Keratinocyte (primary cell): ENCODE results near the gene UBQLN1. TPM values are rescaled to one million over a fixed set of nuclear protein-coding genes. Genes with fewer than 3 reads are reported as not detected.

ENCODE experiments used
- DNase-seq: peaks from one replicate; pipeline ENCODE4 v3.0.0-alpha.2; 2011; ENCODE audit warnings: low read depth, missing footprints, low spot score
- FAIRE-seq: peaks from 2 replicates; lab custom pipeline; 2011; peaks lifted over from hg19 to GRCh38; lab: Jason Lieb, UNC
- H2AFZ ChIP-seq: 2 replicates; pipeline ENCODE4 v1.6.0; 2012; ENCODE audit warnings: low read length, control low read depth, inconsistent platforms; ENCODE audit not compliant: control insufficient read depth
- H3K27ac ChIP-seq: 2 replicates; pipeline ENCODE4 v1.5.1; 2011; ENCODE audit warnings: low read length; ENCODE audit not compliant: control insufficient read depth, insufficient read depth
- H3K27me3 ChIP-seq: 3 replicates; pipeline ENCODE4 v1.6.0; 2011; ENCODE audit warnings: low read length; ENCODE audit not compliant: control insufficient read depth, insufficient read depth; ENCODE audit errors: extremely low read depth
- H3K36me3 ChIP-seq, 2 experiments: 2 replicates in 1 of 2; 3 replicates in 1 of 2; pipeline ENCODE4 v1.5.1; 2011; ENCODE audit warnings: low read length in 2 of 2, mild to moderate bottlenecking in 1 of 2; ENCODE audit not compliant: control insufficient read depth in 2 of 2, insufficient read depth in 2 of 2; ENCODE audit errors: extremely low read depth in 1 of 2
- H3K4me1 ChIP-seq: 3 replicates; pipeline ENCODE4 v1.5.1; 2011; ENCODE audit warnings: low read length; ENCODE audit not compliant: control insufficient read depth, insufficient read depth; ENCODE audit errors: extremely low read depth
- H3K4me2 ChIP-seq: 3 replicates; pipeline ENCODE4 v1.6.0; 2011; ENCODE audit warnings: low read depth, low read length; ENCODE audit not compliant: control insufficient read depth, insufficient read depth; ENCODE audit errors: extremely low read depth
- H3K4me3 ChIP-seq, 3 experiments: fragments of 200-600 bp in 1 of 3; sonication (generic) in 1 of 3; 2 replicates in 2 of 3; 3 replicates in 1 of 3; pipeline ENCODE4 v1.5.1; 2011 to 2016; ENCODE audit warnings: low read length in 3 of 3, mild to moderate bottlenecking in 3 of 3, control low read depth in 2 of 3, inconsistent platforms in 1 of 3, low read depth in 1 of 3, mixed read lengths in 1 of 3, mixed run types in 1 of 3, moderate library complexity in 1 of 3; ENCODE audit not compliant: control insufficient read depth in 2 of 3, insufficient read depth in 2 of 3; ENCODE audit errors: extremely low read depth in 1 of 3
- H3K79me2 ChIP-seq: 2 replicates; pipeline ENCODE4 v1.6.0; 2012; ENCODE audit warnings: low read length; ENCODE audit not compliant: control insufficient read depth, insufficient read depth
- H3K9ac ChIP-seq: 3 replicates; pipeline ENCODE4 v1.6.0; 2011; ENCODE audit warnings: low read length; ENCODE audit not compliant: control insufficient read depth, insufficient read depth; ENCODE audit errors: extremely low read depth
- H3K9me1 ChIP-seq: 3 replicates; pipeline ENCODE4 v1.6.0; 2011; ENCODE audit warnings: low read length; ENCODE audit not compliant: control insufficient read depth, insufficient read depth; ENCODE audit errors: extremely low read depth
- H3K9me3 ChIP-seq: 2 replicates; pipeline ENCODE4 v1.5.1; 2012; ENCODE audit warnings: low read depth, low read length; ENCODE audit not compliant: control insufficient read depth
- H4K20me1 ChIP-seq: 3 replicates; pipeline ENCODE4 v1.6.0; 2011; ENCODE audit warnings: low read length; ENCODE audit not compliant: control insufficient read depth, insufficient read depth; ENCODE audit errors: extremely low read depth
- EZH2 ChIP-seq: IDR thresholded peaks from one replicate; pipeline ENCODE4 v1.6.1; 2012; ENCODE audit warnings: inconsistent platforms, mild to moderate bottlenecking, low read length, moderate library complexity
- dilution Hi-C: fragments of 300-500 bp; cut with MboI; formaldehyde crosslinking; loops from one replicate; pipeline ENCODE4 v1.7.0; 2020; ENCODE audit warnings: low sequenced_read_pairs; ENCODE audit not compliant: extremely low pct_ligation_motif_present
- polyA plus RNA-seq, 5 experiments: library from polyadenylated mRNA; depleted of rRNA in 3 of 5; stranded (reverse) in 3 of 5; stranded (forward) in 1 of 5; unstranded in 1 of 5; fragments of >200 nt; gene quantifications; 1 replicate in 1 of 5; 2 replicates in 3 of 5; 3 replicates in 1 of 5; pipeline versions ENCODE4 v1.2.1 to v1.2.3, GENCODE V29; 2011 to 2012; ENCODE audit warnings: missing spikeins in 2 of 5, low read depth in 1 of 5, low replicate concordance in 1 of 5
- TF ChIP-seq, protein P1 (sequence below), 3 experiments: IDR thresholded peaks in 1 of 3; conservative IDR thresholded peaks in 1 of 3; optimal IDR thresholded peaks in 1 of 3; 2 replicates in 2 of 3; 3 replicates in 1 of 3; pipeline versions ENCODE3 to v1.5.1; 2011; ENCODE audit warnings: low read length in 3 of 3, mild to moderate bottlenecking in 3 of 3, moderate library complexity in 2 of 3, control low read depth in 1 of 3, inconsistent platforms in 1 of 3; ENCODE audit not compliant: insufficient read depth in 2 of 3; ENCODE audit errors: extremely low read depth in 1 of 3

The UBQLN1 gene
- polyA plus RNA-seq, 1 donor (not counting 4 experiments of a cell fraction or from before 2014, with no cell fraction given) = 145 TPM

- FAIRE-seq (no peak), DNase-seq (no peak)
- no peaks in the 10 kb centered on the region for H3K4me1 ChIP-seq
- H3K79me2 ChIP-seq = no peaks in the 10 kb centered on the region
- no peaks in the 10 kb centered on the region for H3K9me3 ChIP-seq
- TF ChIP-seq, protein P1, sequence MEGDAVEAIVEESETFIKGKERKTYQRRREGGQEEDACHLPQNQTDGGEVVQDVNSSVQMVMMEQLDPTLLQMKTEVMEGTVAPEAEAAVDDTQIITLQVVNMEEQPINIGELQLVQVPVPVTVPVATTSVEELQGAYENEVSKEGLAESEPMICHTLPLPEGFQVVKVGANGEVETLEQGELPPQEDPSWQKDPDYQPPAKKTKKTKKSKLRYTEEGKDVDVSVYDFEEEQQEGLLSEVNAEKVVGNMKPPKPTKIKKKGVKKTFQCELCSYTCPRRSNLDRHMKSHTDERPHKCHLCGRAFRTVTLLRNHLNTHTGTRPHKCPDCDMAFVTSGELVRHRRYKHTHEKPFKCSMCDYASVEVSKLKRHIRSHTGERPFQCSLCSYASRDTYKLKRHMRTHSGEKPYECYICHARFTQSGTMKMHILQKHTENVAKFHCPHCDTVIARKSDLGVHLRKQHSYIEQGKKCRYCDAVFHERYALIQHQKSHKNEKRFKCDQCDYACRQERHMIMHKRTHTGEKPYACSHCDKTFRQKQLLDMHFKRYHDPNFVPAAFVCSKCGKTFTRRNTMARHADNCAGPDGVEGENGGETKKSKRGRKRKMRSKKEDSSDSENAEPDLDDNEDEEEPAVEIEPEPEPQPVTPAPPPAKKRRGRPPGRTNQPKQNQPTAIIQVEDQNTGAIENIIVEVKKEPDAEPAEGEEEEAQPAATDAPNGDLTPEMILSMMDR (optimal IDR thresholded peaks at IDR 0.05 in 1 of 3, IDR thresholded peaks at IDR 0.05 in 1 of 3, conservative IDR thresholded peaks at IDR 0.05 in 1 of 3; ENCODE audit: extremely low read depth in 1 of 3, insufficient read depth in 2 of 3, low read length in 3 of 3) = no peak
- TF ChIP-seq EZH2 = no peak
- no peak overlapping the region for H3K27ac ChIP-seq
- no peaks in the 10 kb centered on the region for H3K9me1 ChIP-seq
- no peak overlapping the region for H3K4me3 ChIP-seq
- H3K9ac ChIP-seq = no peak overlapping the region
- H4K20me1 ChIP-seq = no peaks in the 10 kb centered on the region
- dilution Hi-C loops = no loop called here
- no peaks in the 10 kb centered on the region for H3K36me3 ChIP-seq
- no peak overlapping the region for H3K4me2 ChIP-seq
- no peaks in the 10 kb centered on the region for H3K27me3 ChIP-seq
- H2AFZ ChIP-seq = no peak overlapping the region
Observed at GRCh38 chr9:83724436-83724835, 16.7 kb upstream of the UBQLN1 start.

- no peak overlapping the region for H3K4me3 ChIP-seq
- dilution Hi-C loops = no loop called here
Observed at GRCh38 chr9:83722726-83723495, 15.2 kb upstream of the UBQLN1 start.

More at GRCh38 chr9:83722726-83723495, 15.2 kb upstream of the UBQLN1 start:
- Histone ChIP-seq H3K27ac (no peak overlapping the region), H3K4me2 (no peak overlapping the region), H3K9me1 (no peaks in the 10 kb centered on the region), H3K27me3 (no peaks in the 10 kb centered on the region), H3K4me1 (no peaks in the 10 kb centered on the region), H4K20me1 (no peaks in the 10 kb centered on the region), H3K79me2 (no peaks in the 10 kb centered on the region), H3K9me3 (no peaks in the 10 kb centered on the region), H3K36me3 (no peaks in the 10 kb centered on the region), H2AFZ (no peak overlapping the region), H3K9ac (no peak overlapping the region)
- DNase-seq (no peak), FAIRE-seq (no peak)
- TF ChIP-seq, protein P1 (optimal IDR thresholded peaks at IDR 0.05 in 1 of 3, IDR thresholded peaks at IDR 0.05 in 1 of 3, conservative IDR thresholded peaks at IDR 0.05 in 1 of 3; ENCODE audit: extremely low read depth in 1 of 3, insufficient read depth in 2 of 3, low read length in 3 of 3) = no peak
- TF ChIP-seq EZH2 = no peak
